ENCODE data around the gene ZNF488.

Gene ZNF488

GRCh38 chr10:47348661-47349470 lies 35.2 kb downstream of the ZNF488 start:
- DNase-seq = no peak

DNA sequence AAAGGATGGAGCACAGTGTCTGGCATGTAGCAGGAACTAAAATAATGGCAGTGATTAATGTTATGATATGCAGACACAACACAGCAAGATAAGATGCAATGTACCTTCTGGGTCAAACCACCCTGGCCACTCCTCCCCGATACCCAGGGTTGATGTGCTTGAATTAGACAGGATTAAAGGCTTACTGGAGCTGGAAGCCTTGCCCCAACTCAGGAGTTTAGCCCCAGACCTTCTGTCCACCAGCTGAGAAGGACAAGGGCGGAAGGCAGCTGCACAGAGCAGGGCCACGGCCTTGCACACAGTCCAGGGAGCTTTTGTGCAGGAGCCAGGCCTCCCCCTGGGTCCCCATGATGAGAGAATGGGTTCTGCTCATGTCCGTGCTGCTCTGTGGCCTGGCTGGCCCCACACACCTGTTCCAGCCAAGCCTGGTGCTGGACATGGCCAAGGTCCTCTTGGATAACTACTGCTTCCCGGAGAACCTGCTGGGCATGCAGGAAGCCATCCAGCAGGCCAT lies 35.9 kb downstream of the ZNF488 start, which contains the start of gene RBP3:
RBP3 (plus strand) TSS at position 226 of the 514 bp plus-strand sequence; CDS start at position 348, 122 bp downstream.
- no peak for DNase-seq

- DNase-seq = no peak
Observed at GRCh38 chr10:47347303-47347675, 36.8 kb downstream of the ZNF488 start.

DNA sequence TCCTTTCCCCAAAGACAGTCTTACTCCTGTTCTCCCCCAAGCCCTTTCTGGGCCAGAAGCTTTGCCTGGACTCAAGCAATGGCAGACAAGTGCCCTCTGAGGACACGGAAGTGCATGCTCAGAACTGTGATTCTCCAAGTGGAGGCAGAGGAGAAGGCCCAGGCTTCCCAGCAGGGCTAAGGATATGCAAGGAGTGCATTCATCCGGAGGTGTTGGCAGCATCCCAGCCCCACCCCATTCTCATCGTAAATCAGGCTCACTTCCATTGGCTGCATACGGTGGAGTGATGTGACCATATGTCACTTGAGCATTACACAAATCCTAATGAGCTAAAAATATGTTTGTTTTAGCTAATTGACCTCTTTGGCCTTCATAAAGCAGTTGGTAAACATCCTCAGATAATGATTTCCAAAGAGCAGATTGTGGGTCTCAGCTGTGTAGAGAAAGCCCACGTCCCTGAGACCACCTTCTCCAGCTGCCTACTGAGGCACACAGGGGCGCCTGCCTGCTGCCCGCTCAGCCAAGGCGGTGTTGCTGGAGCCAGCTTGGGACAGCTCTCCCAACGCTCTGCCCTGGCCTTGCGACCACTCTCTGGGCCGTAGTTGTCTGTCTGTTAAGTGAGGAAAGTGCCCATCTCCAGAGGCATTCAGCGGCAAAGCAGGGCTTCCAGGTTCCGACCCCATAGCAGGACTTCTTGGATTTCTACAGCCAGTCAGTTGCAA lies 37.4 kb downstream of the ZNF488 start:
- DNase-seq = peak; percentile 2 to 65 (median 17)

- DNase-seq = no peak
Observed at GRCh38 chr10:47344996-47345870, 38.9 kb downstream of the ZNF488 start.

DNA sequence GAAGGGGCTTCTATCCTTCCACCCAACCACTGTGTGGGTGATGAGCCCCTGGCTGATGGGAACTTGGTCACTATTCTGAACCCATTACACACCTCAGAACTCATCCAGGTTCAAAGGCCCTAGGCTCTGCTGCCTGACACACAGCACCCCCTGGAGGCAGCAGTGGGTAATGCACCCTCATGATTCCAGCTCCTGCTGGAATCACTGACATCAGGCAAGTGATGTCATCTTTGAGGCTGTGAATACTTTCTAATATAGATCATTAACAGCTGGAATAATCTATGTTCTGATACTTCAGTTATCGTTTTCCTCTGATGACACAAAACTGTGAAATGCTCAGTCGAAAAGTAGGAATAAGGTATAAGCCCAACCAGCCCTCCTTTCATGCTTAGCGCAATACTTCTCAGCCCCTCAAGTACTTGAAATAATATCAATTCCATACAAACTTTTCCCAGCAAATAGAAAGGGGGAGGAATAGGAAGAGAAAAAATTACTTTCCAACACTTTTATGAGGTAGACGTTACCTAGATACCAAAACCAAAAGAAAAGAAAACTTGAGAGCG lies 43.4 kb downstream of the ZNF488 start:
- DNase-seq = peak; percentile 6 to 53 (median 7)

DNA sequence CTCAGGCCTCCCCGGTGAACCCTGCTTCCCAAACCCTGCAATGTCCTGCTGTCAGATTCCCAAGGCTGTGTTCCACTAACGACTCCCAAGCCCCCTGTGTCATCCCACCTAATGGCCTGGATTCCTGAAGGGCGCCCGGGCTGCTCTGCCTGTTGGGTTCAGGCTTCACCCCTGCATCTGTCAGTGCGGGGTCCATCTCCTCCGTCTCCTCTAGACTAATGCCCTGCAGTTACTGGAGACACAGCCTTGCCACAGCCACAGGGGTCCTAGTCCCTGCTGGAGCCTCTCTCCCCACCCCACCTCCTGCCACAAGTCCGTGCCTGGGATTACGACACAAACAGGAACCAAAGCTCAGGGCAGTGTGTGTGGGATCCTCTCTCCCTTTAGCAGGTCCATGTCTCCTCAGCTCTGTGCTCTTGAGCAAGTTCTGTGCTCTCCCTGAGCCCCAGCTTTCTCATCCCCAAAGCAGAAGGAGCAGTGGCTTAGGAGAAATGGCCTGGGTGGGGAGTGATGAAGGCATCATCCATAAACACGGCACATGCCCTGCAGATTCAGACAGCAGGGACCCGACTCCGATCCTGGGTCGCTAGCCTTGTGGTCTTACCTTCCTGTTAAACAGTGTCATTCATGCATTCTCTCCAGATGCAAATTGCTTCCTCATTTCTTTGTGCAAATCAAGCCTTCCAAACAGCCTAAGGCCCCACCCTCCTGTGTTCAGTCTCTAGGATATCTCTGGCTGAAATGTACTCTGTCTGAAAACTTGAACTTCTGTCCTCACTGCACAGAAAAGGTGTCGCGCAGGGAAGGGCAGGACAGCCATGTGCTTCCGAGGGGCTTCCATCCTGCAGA lies 44.1 kb downstream of the ZNF488 start:
- no peak for DNase-seq

DNA sequence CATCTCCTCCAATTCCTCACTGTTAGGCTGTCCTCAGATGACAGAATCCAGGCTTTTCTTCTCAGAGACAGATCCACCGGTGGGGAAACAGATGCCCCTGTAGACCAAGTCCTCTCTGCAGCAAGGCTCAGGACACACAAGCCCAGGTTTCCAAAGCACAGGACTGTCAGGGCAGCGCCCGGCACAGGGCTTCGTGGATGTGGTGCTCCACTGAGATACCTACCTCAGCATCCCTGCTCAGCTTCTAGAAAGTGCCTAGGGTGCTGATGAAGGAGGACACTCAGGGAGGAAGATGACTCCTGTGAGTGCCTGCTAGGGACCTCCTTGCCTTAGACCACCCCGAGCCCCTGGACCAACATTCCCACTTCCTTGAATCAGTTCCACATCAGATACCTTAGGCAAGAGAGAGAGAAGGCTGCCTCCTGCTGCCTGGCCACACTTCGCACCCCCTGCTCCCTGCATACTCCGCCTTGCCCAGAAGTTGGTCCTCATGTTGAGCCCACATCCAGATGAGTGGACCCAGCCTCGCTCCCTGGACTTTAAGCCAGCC lies 44.8 kb downstream of the ZNF488 start:
- DNase-seq = no peak

DNA sequence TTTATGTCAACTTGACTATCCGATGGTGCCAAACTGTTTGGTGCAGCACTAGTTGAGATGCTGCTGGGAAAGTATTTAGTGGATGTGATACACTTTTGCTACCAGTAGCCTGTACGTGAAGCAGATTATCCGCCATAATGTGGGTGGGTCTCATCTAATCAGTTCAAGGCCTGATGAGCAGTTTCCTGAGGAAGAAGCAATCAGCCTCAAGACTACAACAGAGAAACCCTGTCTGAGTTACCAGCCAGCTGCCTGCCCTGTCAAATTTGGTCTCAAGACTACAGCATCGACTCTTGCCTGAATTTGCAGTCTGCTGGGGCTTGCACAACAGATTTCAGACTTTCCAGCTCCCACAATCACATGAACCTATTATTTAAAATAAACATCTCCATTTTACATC lies 46.8 kb downstream of the ZNF488 start:
- DNase-seq = no peak

GRCh38 chr10:47336387-47337134 lies 47.5 kb downstream of the ZNF488 start:
- DNase-seq = no peak

DNA sequence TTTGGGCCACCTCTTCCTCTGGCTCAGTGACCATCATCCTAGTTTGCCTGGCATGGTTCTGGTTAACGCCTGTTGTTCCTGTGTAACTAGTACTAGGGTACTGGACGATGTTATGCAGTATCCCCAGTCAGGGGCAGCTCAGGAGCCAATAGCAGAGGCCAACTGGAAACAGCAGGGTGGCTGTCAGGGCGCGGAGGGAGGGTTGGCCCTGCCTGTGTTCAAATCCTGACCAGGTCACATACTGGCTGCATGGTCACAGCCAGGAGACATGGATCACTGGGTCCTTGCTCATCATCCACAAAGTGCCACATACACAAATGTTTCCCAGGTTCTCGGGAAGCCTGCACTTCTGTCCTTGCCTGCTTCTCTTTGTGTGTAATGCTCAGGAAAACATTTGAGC lies 48.2 kb downstream of the ZNF488 start:
- no peak for DNase-seq

DNA sequence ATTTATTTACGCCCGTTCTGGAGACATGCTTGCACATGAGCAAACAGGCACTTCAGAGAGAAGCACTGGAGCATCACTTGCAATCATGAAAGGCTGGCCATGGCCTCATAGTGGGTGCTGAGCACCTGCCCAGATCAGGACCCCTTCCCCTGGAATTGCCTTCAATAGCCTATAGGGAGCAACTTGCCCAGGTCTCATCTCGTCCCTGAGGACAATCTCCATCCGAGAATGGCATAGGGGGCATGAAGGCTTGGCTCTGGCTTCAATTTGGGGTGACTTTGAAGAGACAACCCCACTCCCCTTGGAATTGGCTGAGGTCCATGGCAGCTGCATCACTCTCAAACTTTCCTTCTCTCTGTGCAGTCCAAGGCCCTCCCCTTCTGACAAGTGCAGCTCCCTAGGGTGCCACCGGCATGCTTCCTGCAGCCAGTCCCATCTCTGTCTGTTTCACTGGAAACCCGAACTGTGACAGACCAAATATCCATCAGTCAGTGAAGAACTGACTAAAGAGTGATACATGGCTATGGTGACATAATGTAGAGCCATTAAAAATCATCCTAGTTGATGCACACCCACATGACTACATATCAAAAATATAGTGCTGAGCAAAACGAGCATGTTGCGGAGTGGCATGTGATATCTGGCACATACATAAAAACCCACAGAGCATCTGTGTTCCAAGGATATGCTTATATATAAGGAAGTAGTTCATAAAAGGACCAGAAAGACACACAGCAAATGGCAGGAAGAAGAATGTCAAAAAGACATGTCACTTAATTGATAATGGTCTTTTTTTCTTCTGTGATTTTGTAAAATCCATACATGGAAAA lies 49.4 kb downstream of the ZNF488 start:
- no peak for DNase-seq

DNA sequence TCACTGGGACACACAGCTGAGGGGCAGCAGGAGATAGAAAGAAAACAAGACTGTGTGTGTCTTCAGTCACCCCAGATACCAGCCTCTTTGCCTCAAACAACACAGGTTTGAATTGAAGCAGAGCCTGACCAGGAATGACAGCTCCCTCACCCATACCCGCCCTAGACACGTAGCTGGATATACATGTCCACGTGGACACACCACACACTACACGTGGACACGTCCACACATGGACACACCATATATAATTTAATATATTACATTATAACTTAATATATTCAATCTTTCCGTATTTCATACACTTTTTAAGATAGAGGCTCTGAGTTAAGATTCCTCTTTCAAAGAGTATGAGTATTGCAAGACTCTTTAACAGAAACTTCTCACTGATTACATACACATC lies 50.6 kb downstream of the ZNF488 start:
- no peak for DNase-seq

- no peak for DNase-seq
Observed at GRCh38 chr10:47332946-47333345, 51.1 kb downstream of the ZNF488 start.

DNA sequence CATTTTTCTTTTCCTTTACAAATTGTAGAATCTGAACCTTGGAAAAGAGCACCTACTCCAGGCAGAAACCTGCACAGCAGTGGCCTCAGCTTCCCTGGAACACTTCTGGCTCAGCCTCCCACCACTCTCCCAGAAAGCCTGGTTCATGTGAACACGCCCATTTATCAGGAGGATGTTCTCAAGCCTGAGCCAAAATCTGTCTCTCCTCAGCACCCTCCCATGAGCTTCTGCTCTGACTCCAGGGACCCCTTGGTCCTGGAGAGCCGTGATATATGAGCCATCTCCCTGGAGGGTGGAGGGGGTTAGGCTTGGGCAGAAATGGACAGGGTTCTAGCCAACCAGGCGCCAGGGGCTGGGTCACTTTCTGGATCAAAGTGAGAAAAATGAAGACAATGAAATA lies 51.7 kb downstream of the ZNF488 start:
- no peak for DNase-seq

GRCh38 chr10:47331954-47332353 lies 52.1 kb downstream of the ZNF488 start:
- DNase-seq = no peak

GRCh38 chr10:47331491-47331890 lies 52.6 kb downstream of the ZNF488 start:
- DNase-seq = no peak

- no peak for DNase-seq
Observed at GRCh38 chr10:47330804-47331203, 53.3 kb downstream of the ZNF488 start.

DNA sequence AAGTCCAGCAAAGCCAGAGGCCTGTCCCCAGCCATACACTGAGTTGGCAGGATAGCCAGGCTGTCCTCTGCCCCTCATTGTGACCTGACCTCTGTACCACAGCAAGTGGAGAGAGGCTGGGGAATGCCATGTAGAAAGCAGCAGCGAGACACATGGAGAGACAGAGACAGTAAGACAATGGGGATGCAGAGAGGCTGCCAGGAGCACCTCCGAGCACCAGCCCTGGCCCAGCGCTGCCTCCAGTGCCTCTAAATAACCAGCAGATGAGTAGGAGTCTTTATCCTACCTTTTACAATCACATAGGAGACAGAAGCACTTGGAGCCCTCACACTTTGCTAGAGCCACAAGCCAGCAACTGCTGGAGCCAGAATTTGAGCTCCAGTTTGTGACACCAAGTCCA lies 53.7 kb downstream of the ZNF488 start:
- DNase-seq = no peak

DNA sequence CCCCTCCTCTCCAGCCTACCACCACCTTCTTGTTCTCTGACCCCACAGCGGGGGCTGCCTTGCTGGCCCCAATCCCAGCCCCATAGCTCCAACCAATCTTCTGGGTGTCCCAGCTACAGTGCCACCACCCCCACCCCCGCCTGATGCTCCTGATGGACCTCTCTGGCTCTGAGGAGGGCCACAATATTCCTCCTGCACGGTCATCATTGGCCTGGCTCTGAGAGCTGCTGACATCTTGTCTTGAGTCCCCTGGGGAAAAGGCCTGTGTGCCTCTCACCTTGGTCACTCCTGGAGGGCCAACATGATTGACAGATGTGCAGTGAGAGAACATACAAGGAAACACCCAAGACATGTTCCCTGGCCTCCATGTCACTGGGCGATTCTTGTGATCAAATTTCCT lies 54.2 kb downstream of the ZNF488 start:
- DNase-seq = no peak

All from NCI-H1417 (cell line).